B cell (primary cell): ENCODE measurements around the gene S100A1.

Source experiments
- CTCF ChIP-seq: fragments of 200-600 bp; IDR thresholded peaks from one replicate; pipeline ENCODE4 v1.8.0; 2022; ENCODE audit warnings: antibody characterized with exemption, mild to moderate bottlenecking
- EZH2 ChIP-seq: IDR thresholded peaks from 2 replicates; pipeline ENCODE4 v1.6.1; 2012; ENCODE audit warnings: borderline replicate concordance, low read depth, mild to moderate bottlenecking, moderate library complexity, low read length; ENCODE audit not compliant: insufficient read depth, poor library complexity, severe bottlenecking

- TF ChIP-seq CTCF (no peak), EZH2 (no peak)
These were observed 5.8 kb downstream of the S100A1 start, which contains the start of gene CHTOP for GRCh38 chr1:153633754-153634665.
